Calu3 (cell line): ENCODE measurements around the gene GLOD4. TPM values are rescaled to one million over a fixed set of nuclear protein-coding genes. Genes with fewer than 3 reads are reported as not detected.
"Not testable (repeated sequence)": the region's sequence is repeated elsewhere in the genome, so short reads cannot be mapped to it uniquely, and the experiment has no call there.

Experiments
- BruUV-seq: library from RNA; stranded (reverse); fragments of 400-500 nt; replicated peaks from 2 replicates; lab custom pipeline; 2021; lab: Mats Ljungman, UMichigan
- CTCF ChIA-PET: fragments of 300-600 bp; sonication (Branson Sonifier 250); formaldehyde crosslinking; loops from one replicate; lab custom pipeline; 2022; ENCODE audit warnings: antibody characterized with exemption; lab: Charles Lee
- DNase-seq: peaks from one replicate; pipeline ENCODE4 v3.0.0; 2022
- H3K27ac Mint-ChIP-seq: one replicate; pipeline ENCODE4 v1.8.0; 2022; ENCODE audit warnings: mixed read lengths; ENCODE audit not compliant: unreplicated experiment
- H3K27me3 Mint-ChIP-seq: one replicate; pipeline ENCODE4 v1.8.0; 2022; ENCODE audit warnings: mixed read lengths; ENCODE audit not compliant: unreplicated experiment
- H3K36me3 Mint-ChIP-seq: one replicate; pipeline ENCODE4 v1.8.0; 2022; ENCODE audit warnings: mild to moderate bottlenecking, moderate library complexity, mixed read lengths; ENCODE audit not compliant: insufficient read depth, unreplicated experiment
- H3K4me1 Mint-ChIP-seq: one replicate; pipeline ENCODE4 v1.8.0; 2022; ENCODE audit warnings: mild to moderate bottlenecking, low read depth, mixed read lengths; ENCODE audit not compliant: unreplicated experiment
- H3K4me3 Mint-ChIP-seq: one replicate; pipeline ENCODE4 v1.8.0; 2022; ENCODE audit warnings: mild to moderate bottlenecking, low read depth, moderate library complexity, mixed read lengths; ENCODE audit not compliant: unreplicated experiment
- H3K9me3 Mint-ChIP-seq: one replicate; pipeline ENCODE4 v1.8.0; 2022; ENCODE audit warnings: low read depth, mixed read lengths; ENCODE audit not compliant: unreplicated experiment
- intact Hi-C: fragments of 100-400 bp; cut with micrococcal nuclease; formaldehyde crosslinking; loops from one replicate; pipeline ENCODE4 v1.10.0; 2022; ENCODE audit not compliant: unreplicated experiment
- total RNA-seq: library from RNA; stranded (reverse); gene quantifications from 2 replicates; pipeline ENCODE4 v1.2.3, GENCODE V29; 2022
- TF ChIP-seq, protein P1 (sequence below): fragments of 200-600 bp; IDR thresholded peaks from one replicate; pipeline ENCODE4 v1.8.0; 2022; ENCODE audit warnings: antibody characterized with exemption; ENCODE audit not compliant: unreplicated experiment

GLOD4 gene
- total RNA-seq, 1 experiment from 2014 or later = 56.9 TPM

- CTCF ChIA-PET = interaction anchor here (0.6 kb wide), 1 partner anchor 62 kb away, joined by 4 read pairs; no protein-coding TSS in a partner anchor
- Mint-ChIP-seq H3K27me3 (no peaks in the 10 kb centered on the region), H3K9me3 (no peaks in the 10 kb centered on the region), H3K36me3 (peaks cover 5% of the 10 kb centered on the region), H3K27ac (no peak overlapping the region), H3K4me3 (no peak overlapping the region), H3K4me1 (no peaks in the 10 kb centered on the region)
- DNase-seq = no peak
- intact Hi-C loops = no loop called here
- TF ChIP-seq, protein P1, sequence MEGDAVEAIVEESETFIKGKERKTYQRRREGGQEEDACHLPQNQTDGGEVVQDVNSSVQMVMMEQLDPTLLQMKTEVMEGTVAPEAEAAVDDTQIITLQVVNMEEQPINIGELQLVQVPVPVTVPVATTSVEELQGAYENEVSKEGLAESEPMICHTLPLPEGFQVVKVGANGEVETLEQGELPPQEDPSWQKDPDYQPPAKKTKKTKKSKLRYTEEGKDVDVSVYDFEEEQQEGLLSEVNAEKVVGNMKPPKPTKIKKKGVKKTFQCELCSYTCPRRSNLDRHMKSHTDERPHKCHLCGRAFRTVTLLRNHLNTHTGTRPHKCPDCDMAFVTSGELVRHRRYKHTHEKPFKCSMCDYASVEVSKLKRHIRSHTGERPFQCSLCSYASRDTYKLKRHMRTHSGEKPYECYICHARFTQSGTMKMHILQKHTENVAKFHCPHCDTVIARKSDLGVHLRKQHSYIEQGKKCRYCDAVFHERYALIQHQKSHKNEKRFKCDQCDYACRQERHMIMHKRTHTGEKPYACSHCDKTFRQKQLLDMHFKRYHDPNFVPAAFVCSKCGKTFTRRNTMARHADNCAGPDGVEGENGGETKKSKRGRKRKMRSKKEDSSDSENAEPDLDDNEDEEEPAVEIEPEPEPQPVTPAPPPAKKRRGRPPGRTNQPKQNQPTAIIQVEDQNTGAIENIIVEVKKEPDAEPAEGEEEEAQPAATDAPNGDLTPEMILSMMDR = no peak
- no TSS peak for BruUV-seq
Observed at GRCh38 chr17:760371-760770, 21.7 kb downstream of the GLOD4 start.

DNA sequence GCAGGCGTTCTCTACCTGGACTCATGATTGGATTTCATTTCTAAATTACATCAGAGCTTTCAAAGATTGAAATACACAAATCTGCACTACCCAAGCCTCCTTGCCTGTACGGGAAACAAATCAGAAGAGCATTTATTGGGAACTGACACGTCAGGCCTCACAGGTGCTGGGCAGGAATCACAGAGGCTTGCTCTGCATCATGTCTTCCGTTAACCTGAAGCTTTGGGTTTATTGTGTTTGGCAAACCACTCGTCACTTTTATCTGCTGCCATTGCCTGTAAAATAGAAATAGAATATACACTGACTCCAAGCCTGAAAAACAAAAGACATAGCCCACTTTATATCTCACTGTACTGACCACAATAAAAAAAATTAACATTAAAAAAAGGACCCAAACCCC is 22.1 kb downstream of the GLOD4 start:
- peaks cover 1% of the 10 kb centered on the region for H3K36me3 Mint-ChIP-seq

GRCh38 chr17:756010-756567 is 26.0 kb downstream of the GLOD4 start:
- H3K4me1 Mint-ChIP-seq, intact Hi-C loops, H3K27ac Mint-ChIP-seq, BruUV-seq, H3K9me3 Mint-ChIP-seq, H3K27me3 Mint-ChIP-seq, DNase-seq, H3K4me3 Mint-ChIP-seq: not testable (repeated sequence)
- CTCF ChIA-PET = interaction anchor here (1.2 kb wide), 1 partner anchor 10 kb away, joined by 3 read pairs; no protein-coding TSS in a partner anchor
- H3K36me3 Mint-ChIP-seq = peaks cover 25% of the 10 kb centered on the region

More for the DNA sequence above, 22.1 kb downstream of the GLOD4 start:
- no peaks in the 10 kb centered on the region for H3K4me1 Mint-ChIP-seq
- no peak for DNase-seq
- no peak overlapping the region for H3K4me3 Mint-ChIP-seq
- intact Hi-C loops = no loop called here
- H3K9me3 Mint-ChIP-seq = no peaks in the 10 kb centered on the region
- no peak overlapping the region for H3K27ac Mint-ChIP-seq
- no TSS peak for BruUV-seq
- TF ChIP-seq, protein P1 = no peak
- CTCF ChIA-PET = no interaction called here
- no peaks in the 10 kb centered on the region for H3K27me3 Mint-ChIP-seq

GRCh38 chr17:755319-755961 is 26.6 kb downstream of the GLOD4 start:
- H3K9me3 Mint-ChIP-seq, BruUV-seq, H3K27ac Mint-ChIP-seq, H3K4me3 Mint-ChIP-seq, intact Hi-C loops, H3K27me3 Mint-ChIP-seq, DNase-seq: not testable (repeated sequence)
- peaks cover 11% of the 10 kb centered on the region for H3K4me1 Mint-ChIP-seq
- CTCF ChIA-PET = interaction anchor here (1.0 to 1.2 kb wide), 2 partner anchors 11 to 241 kb away, joined by 3 to 4 read pairs; partner anchors contain the start of gene TIMM22
- peaks cover 32% of the 10 kb centered on the region for H3K36me3 Mint-ChIP-seq

- no peaks in the 10 kb centered on the region for H3K9me3 Mint-ChIP-seq
- peaks cover 36% of the 10 kb centered on the region for H3K36me3 Mint-ChIP-seq
- peaks cover 17% of the 10 kb centered on the region for H3K4me1 Mint-ChIP-seq
- no peak overlapping the region for H3K27ac Mint-ChIP-seq
- no peaks in the 10 kb centered on the region for H3K27me3 Mint-ChIP-seq
- no peak for DNase-seq
- TF ChIP-seq, protein P1 = no peak
- CTCF ChIA-PET = no interaction called here
- BruUV-seq = no TSS peak
- intact Hi-C loops = no loop called here
- H3K4me3 Mint-ChIP-seq = no peak overlapping the region
Observed at GRCh38 chr17:753418-753817, 28.7 kb downstream of the GLOD4 start.
